NCI-H526 (cell line): Measurements from ENCODE around the gene SEC14L1.

Experiments
- DNase-seq, 2 experiments: peaks; one replicate each; lab custom pipeline; 2025; lab: John Stamatoyannopoulos, UW

Gene SEC14L1

GRCh38 chr17:77163001-77163400 lies 22.2 kb downstream of the SEC14L1 start:
- DNase-seq = no peak

GRCh38 chr17:77163511-77164280 lies 22.9 kb downstream of the SEC14L1 start:
- no peak for DNase-seq

GRCh38 chr17:77164483-77165091 lies 23.8 kb downstream of the SEC14L1 start:
- no peak for DNase-seq

GRCh38 chr17:77165577-77165976 lies 24.8 kb downstream of the SEC14L1 start:
- DNase-seq = no peak

GRCh38 chr17:77167472-77168306 lies 26.9 kb downstream of the SEC14L1 start:
- no peak for DNase-seq

GRCh38 chr17:77173104-77173503 lies 32.3 kb downstream of the SEC14L1 start:
- no peak for DNase-seq

GRCh38 chr17:77174928-77175661 lies 34.3 kb downstream of the SEC14L1 start:
- DNase-seq = no peak

- DNase-seq = no peak
These were observed 36.4 kb downstream of the SEC14L1 start for GRCh38 chr17:77177002-77177741.

- no peak for DNase-seq
These were observed 37.3 kb downstream of the SEC14L1 start for GRCh38 chr17:77178050-77178449.

GRCh38 chr17:77178563-77178962 lies 37.8 kb downstream of the SEC14L1 start:
- DNase-seq = no peak

GRCh38 chr17:77180503-77181357 lies 40.0 kb downstream of the SEC14L1 start:
- DNase-seq = no peak

- no peak for DNase-seq
These were observed 41.7 kb downstream of the SEC14L1 start for GRCh38 chr17:77182205-77183172.

- DNase-seq = no peak
These were observed 43.7 kb downstream of the SEC14L1 start for GRCh38 chr17:77184474-77184873.

- DNase-seq = no peak
These were observed 44.4 kb downstream of the SEC14L1 start for GRCh38 chr17:77185137-77185536.

- DNase-seq = peak in 1 of 2 experiments; percentile 16
These were observed 45.4 kb downstream of the SEC14L1 start for GRCh38 chr17:77186141-77186604.

- no peak for DNase-seq
These were observed 47.6 kb downstream of the SEC14L1 start for GRCh38 chr17:77188084-77189066.

- DNase-seq = no peak
These were observed 48.4 kb downstream of the SEC14L1 start for GRCh38 chr17:77189148-77189547.

GRCh38 chr17:77190576-77190975 lies 49.8 kb downstream of the SEC14L1 start:
- no peak for DNase-seq
